PC-9 (cell line): ENCODE data around the gene POU3F3.

Source experiments
- EZH2 ChIP-seq: fragments of 200-600 bp; sonication (generic); IDR thresholded peaks from 2 replicates; pipeline ENCODE4 v1.8.0; 2017; ENCODE audit warnings: antibody characterized with exemption, low read depth
- TF ChIP-seq, protein P1 (sequence below): fragments of 200-600 bp; sonication (generic); conservative IDR thresholded peaks from 2 replicates; pipeline ENCODE4 v1.6.1; 2017; ENCODE audit warnings: mixed run types, antibody characterized with exemption, mild to moderate bottlenecking, moderate library complexity

DNA sequence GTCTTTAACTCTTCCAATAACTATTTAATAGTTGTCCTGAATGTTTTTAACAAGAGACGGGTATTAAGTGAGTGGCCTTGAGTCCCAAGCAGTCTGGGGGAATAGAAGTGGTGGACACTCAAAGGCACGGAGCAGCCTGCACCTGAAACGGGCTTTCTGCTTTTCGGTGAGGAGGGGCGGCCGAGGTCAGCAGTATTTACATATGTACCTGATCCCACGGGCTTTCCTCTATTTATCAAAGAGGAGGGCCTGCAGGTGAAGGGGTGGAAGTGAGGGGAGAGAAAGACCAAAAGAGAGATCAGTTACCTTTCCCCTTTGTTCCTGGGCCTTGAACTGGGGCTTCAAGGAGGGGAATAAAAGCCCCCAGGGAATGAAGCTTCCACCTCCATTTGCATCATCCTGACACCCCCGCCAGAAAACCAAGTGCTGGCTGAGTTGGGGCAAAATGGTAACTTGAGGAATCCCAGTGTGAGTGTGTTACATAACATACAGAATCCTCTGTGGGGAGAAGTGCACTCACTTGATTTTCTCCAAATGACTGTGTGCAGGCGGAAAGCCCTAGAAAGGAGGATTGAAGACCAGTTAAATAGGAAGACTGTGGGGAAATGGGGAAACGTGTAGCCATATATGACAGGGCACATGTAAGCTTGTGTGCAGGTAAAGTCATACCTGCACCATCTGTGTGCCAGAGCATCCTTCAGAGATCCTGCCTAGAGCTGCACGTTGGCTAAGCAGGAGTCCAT lies 12.4 kb downstream of the POU3F3 start:
- TF ChIP-seq, protein P1, sequence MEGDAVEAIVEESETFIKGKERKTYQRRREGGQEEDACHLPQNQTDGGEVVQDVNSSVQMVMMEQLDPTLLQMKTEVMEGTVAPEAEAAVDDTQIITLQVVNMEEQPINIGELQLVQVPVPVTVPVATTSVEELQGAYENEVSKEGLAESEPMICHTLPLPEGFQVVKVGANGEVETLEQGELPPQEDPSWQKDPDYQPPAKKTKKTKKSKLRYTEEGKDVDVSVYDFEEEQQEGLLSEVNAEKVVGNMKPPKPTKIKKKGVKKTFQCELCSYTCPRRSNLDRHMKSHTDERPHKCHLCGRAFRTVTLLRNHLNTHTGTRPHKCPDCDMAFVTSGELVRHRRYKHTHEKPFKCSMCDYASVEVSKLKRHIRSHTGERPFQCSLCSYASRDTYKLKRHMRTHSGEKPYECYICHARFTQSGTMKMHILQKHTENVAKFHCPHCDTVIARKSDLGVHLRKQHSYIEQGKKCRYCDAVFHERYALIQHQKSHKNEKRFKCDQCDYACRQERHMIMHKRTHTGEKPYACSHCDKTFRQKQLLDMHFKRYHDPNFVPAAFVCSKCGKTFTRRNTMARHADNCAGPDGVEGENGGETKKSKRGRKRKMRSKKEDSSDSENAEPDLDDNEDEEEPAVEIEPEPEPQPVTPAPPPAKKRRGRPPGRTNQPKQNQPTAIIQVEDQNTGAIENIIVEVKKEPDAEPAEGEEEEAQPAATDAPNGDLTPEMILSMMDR, result no peak
- no peak for TF ChIP-seq EZH2
